NCI-H446 treated with DMSO at 0.1 percent for 48 hours (cell line): ENCODE results near the gene KHK.

Experiments
- DNase-seq: peaks from one replicate; lab custom pipeline; 2025; lab: John Stamatoyannopoulos, UW

The KHK gene

GRCh38 chr2:27128668-27129571 lies 42.3 kb downstream of the KHK start:
- DNase-seq = no peak

GRCh38 chr2:27130396-27130795 lies 43.8 kb downstream of the KHK start:
- DNase-seq = no peak

GRCh38 chr2:27131429-27131828 lies 44.9 kb downstream of the KHK start:
- no peak for DNase-seq

- DNase-seq = no peak
Measured at GRCh38 chr2:27133195-27133875, 46.8 kb downstream of the KHK start.

- DNase-seq = peak; percentile 86
Measured at GRCh38 chr2:27133905-27134780, 47.6 kb downstream of the KHK start, which contains the start of gene PREB. TSS of gene PREB (minus strand) at chr2:27134636. CDS start at chr2:27134421, 215 bp downstream.

GRCh38 chr2:27134781-27135477 lies 48.4 kb downstream of the KHK start:
- DNase-seq = no peak

GRCh38 chr2:27135478-27135955 lies 48.9 kb downstream of the KHK start:
- DNase-seq = no peak

GRCh38 chr2:27136751-27137150 lies 50.2 kb downstream of the KHK start:
- DNase-seq = no peak

- DNase-seq = no peak
Measured at GRCh38 chr2:27137322-27137935, 50.9 kb downstream of the KHK start.

GRCh38 chr2:27138111-27138510 lies 51.5 kb downstream of the KHK start:
- no peak for DNase-seq

- DNase-seq = no peak
Measured at GRCh38 chr2:27139310-27139709, 52.7 kb downstream of the KHK start, which contains the start of gene PRR30. TSS of gene PRR30 (minus strand) at chr2:27139410. CDS start at chr2:27138329, 1,081 bp downstream.

GRCh38 chr2:27143285-27143684 lies 56.7 kb downstream of the KHK start:
- DNase-seq = no peak

- no peak for DNase-seq
Measured at GRCh38 chr2:27145682-27146081, 59.1 kb downstream of the KHK start.

GRCh38 chr2:27147935-27148334 lies 61.4 kb downstream of the KHK start:
- DNase-seq = no peak

- DNase-seq = no peak
Measured at GRCh38 chr2:27148801-27149439, 62.3 kb downstream of the KHK start, which contains the start of gene TCF23. TSS of gene TCF23 (plus strand) at chr2:27149004. CDS start at chr2:27149134, 130 bp downstream.

GRCh38 chr2:27149570-27150405 lies 63.2 kb downstream of the KHK start:
- DNase-seq = no peak
